GM18519 (cell line): Measurements from ENCODE around the gene OR52E2.
"Not testable (repeated sequence)": the region's sequence is repeated elsewhere in the genome, so short reads cannot be mapped to it uniquely, and the experiment has no call there.

ENCODE experiments used
- ATAC-seq: cut with Tn5 transposase; IDR thresholded peaks from one replicate; pipeline ENCODE4 v1.9.1; 2021; ENCODE audit warnings: mild to moderate bottlenecking, moderate library complexity; ENCODE audit not compliant: unreplicated experiment, low FRiP score

OR52E2 gene

DNA sequence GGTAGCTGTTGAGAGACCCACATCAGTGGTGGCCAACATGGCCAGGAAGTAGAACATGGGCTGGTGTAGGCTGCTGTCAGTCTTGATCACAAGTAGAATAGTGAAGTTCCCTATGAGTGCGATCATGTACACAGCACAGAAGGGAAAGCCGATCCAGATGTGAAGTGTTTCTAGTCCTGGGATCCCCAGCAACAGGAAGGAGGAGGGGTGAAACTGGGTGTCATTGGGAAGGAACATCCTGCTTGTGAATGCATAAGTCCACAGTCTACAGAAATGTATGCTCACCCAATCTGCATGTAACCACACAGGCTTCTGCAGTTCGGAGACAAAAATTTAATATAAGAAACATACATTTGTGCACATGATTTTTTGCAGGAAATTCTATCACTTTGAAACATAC lies at the start of gene OR52E2:
Gene OR52E2 (minus strand): TSS at position 237 of the 400 bp plus-strand sequence. CDS start 0 bp downstream, at position 237.
- ATAC-seq, result no peak

GRCh38 chr11:5107285-5107684 lies 47.9 kb upstream of the OR52E2 start:
- no peak for ATAC-seq

DNA sequence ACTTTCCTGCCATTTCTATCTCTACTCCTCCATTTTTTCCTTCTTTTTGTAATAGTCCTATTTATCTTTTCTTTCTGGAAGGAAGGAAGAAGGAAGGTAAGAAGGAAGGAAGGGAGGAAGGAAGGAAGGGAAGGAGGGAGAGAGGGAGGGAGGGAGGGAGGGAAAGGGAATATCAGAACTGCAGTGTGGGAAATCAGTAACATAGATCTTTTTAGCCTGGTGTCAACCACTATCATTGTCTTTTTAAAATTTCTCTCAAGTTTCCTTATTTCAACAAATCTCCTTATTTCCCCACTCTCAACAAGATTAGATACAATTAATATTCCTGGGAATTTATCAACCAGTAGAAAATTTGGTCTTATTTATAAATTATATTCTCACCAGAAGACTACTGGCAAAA lies 43.6 kb upstream of the OR52E2 start:
- ATAC-seq, result no peak

- ATAC-seq, result no peak
Measured at GRCh38 chr11:5102246-5102645, 42.8 kb upstream of the OR52E2 start.

DNA sequence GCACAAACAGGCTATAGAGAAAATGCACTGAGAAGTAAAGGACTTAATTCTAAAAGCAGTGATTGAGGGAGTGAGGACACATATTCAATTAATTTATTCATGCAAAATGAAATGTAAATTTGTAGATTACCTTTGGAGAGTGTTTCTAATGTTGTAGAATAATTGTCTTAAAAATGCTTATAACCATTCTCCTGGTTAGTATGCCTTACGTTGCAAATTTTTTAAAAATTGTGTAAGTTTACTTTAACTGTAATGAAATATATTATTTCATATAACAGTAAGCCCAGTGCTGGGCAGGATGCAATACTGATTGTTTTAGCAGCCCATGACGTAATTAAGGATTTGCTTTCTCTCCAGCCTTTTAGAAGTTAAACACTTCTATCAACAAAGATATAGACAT lies 36.6 kb upstream of the OR52E2 start:
- no peak for ATAC-seq

- ATAC-seq, result no peak
Measured at GRCh38 chr11:5092821-5093585, 33.6 kb upstream of the OR52E2 start.

GRCh38 chr11:5090668-5091067 lies 31.2 kb upstream of the OR52E2 start:
- ATAC-seq, result no peak

DNA sequence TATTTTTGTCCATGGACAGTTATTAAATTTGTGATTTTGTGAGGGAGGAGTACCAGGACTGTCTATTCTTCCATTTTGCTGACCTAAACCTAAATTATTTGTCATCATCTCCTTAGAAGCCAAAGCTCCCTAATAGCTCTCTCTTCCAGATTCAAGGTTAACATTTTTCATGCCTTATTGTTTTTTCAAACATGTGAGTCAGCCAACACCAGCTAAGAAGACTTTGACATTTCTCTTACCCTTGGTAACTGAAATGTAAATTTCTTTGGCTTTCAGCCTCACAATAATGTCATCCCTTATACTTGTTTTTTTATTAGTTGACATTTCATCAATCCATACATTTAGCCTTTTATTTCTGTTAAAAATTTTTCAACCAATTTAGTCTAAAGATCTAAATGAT lies 29.1 kb upstream of the OR52E2 start:
- ATAC-seq, result no peak

DNA sequence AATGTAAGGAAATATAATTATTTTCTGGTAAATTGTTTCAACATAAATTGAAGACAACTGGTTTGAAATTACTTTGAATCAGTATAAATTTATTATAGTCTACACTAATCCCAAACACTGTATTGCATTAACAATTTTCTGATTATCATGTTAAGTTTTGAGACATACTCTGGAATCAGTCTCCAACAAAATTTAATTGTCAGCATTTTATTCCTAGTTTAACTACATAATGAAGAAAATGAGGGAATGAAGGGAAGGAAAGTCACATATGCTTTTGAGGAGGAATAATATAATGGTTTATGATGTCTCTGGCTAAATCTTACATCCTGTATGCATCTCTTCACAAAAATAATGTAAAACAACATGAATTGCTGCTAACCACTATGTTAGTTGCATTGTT lies 24.2 kb upstream of the OR52E2 start:
- ATAC-seq, result no peak

DNA sequence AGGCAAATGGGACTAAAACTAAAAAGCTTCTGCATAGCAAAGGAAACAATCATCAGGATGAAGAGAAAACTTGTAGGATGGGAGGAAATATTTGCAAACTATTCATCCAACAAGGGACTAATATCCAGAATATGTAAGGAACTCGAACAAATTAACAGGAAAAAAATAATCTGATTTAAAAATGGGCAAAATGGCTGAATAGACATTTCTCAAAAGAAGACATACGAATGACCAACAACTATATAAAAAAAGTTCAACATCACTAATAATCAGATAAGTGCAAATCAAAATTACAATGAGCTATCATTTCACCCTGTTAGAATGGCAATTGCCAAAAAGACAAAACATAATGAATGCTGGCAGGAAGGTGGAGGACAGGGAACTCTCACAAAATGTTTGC lies 22.0 kb upstream of the OR52E2 start:
- no peak for ATAC-seq

DNA sequence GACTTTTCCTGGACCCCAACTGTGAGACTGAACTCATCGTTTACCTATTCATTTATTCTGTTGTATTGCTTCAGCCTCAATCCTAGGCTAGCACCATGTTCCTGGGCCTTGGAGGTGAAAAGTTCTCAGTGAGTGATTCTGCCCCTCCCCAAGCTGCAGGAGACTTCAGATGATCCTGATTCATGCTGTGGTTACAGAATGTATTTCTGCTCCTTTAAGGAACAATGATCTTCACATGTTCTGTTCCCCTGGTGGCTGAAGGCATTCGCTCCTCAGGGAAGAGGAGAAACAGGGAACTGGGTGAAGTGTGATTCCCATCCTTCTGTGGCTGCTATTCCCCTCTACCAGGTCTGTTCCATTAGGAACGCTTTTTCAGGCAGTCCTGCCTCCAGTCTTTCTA lies 12.4 kb upstream of the OR52E2 start:
- ATAC-seq, result no peak

GRCh38 chr11:5069272-5069671 lies 9.8 kb upstream of the OR52E2 start, which contains the start of gene OR52E1:
Gene OR52E1 (plus strand): TSS chr11:5069572.
- no peak for ATAC-seq

GRCh38 chr11:5065027-5065426 lies 5.6 kb upstream of the OR52E2 start:
- ATAC-seq, result no peak

DNA sequence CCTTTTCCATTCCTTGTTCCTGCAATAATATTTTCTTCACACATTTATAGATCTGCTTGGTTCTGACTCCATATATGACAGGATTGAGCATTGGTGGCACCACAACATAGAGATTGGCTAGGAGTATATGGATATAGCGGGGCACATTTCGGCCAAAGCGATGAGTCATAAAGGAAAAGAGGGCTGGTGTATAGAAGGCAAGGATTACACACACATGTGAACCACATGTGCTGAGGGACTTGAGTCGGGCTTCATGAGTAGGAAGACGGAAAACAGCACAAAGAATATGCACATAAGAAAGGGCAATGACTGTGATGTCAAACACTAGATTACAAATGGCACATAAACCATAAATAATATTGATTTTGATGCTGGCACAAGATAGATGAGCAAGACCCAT lies 748 bp downstream of the OR52E2 start:
- not testable (repeated sequence) for ATAC-seq

DNA sequence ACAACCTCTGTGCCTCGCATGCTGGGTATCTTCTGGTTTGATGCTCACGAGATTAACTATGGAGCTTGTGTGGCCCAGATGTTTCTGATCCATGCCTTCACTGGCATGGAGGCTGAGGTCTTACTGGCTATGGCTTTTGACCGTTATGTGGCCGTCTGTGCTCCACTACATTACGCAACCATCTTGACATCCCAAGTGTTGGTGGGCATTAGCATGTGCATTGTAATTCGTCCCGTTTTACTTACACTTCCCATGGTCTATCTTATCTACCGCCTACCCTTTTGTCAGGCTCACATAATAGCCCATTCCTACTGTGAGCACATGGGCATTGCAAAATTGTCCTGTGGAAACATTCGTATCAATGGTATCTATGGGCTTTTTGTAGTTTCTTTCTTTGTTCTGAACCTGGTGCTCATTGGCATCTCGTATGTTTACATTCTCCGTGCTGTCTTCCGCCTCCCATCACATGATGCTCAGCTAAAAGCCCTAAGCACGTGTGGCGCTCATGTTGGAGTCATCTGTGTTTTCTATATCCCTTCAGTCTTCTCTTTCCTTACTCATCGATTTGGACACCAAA lies 12.6 kb downstream of the OR52E2 start:
- ATAC-seq, result no peak

- ATAC-seq, result no peak
Measured at GRCh38 chr11:5046226-5046625, 13.2 kb downstream of the OR52E2 start, which contains the start of gene OR52J3. Gene OR52J3 (plus strand): TSS chr11:5046526. CDS start chr11:5046526, 0 bp downstream.

- ATAC-seq, result no peak
Measured at GRCh38 chr11:5043380-5043779, 16.0 kb downstream of the OR52E2 start.

DNA sequence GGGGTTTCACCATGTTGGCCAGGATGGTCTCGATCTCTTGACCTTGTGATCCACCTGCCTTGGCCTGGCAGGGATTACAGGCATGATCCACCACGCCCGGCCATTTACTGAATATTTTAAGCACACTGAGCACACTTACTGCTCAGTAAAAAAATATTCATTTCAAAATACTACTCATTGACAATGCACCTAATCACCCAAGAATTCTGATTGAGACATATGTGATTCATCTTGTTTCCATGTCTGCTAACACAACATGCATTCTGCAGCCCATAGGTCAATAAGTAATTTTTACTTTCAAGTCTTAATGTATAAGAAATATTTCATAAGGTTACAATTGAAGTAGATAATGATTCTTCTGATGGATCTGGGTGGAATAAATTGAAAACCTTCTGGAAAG lies 17.3 kb downstream of the OR52E2 start:
- no peak for ATAC-seq

DNA sequence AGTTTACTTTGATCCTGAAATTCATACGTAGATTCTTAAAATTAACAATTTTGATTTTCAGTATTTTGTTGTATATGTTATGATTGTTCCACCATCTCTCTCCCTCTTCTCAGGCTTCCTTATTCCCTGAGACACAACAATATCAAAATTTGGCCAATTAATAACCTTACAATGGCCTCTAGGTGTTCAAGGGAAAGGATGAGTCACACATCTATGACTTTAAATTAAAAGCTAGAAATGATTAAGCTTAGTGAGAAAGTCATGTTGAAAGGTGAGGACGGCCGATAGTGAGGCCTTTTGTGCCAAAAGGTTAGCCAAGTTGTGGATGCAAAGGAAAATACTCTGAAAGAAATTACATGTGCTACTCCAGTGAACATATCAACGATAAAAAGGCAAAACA lies 18.6 kb downstream of the OR52E2 start:
- no peak for ATAC-seq

- ATAC-seq, result no peak
Measured at GRCh38 chr11:5038341-5038740, 21.1 kb downstream of the OR52E2 start.

DNA sequence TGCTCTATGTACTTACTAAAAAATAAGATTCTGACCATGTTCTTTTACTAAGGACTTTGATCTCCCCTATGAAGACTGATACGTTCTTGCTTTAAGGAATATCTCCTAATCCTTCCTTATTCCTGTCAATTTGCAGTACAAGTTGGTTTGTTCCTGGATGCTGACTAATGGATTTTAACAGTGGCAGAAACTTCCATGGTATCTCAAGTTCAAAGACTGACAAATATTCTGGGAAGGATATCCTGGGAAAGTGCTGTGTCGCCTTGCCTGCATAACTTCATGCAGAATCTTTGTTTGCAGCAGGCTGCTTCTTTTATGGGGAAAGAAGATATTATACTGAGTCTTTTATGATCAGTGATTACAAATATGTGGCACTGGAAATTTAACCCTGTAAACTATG lies 21.5 kb downstream of the OR52E2 start:
- no peak for ATAC-seq

DNA sequence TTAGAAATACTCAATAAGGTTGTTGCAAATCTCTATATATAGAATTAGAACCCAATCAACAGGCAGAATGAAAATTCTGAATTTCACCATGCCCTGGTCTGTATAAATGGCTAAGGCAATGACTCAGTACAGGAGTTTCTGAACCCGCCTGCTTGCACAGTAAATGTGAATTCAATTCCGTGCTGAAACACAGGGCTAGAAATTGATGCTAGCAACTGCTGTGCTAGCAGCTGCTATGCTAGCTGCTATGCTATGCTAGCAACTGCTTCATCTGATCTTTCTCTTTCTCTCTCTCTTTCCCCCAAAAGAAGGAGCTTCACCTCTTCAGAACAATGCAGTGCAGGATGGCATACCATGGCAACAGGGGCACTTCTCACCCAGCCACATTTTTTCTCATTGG lies 22.8 kb downstream of the OR52E2 start:
- no peak for ATAC-seq
